ENCODE data around the gene MTAP. TPM values are rescaled to one million over a fixed set of nuclear protein-coding genes. Genes with fewer than 3 reads are reported as not detected.

The MTAP gene
- polyA plus RNA-seq, 3 donors = 36.3 to 48.7 (median 42.6) TPM

GRCh38 chr9:21875893-21876292 lies 73.5 kb downstream of the MTAP start:
- no peak for DNase-seq (ENCODE audit: extremely low read depth in 1 of 11, low read depth in 9 of 11, low spot score in 4 of 11)

DNA sequence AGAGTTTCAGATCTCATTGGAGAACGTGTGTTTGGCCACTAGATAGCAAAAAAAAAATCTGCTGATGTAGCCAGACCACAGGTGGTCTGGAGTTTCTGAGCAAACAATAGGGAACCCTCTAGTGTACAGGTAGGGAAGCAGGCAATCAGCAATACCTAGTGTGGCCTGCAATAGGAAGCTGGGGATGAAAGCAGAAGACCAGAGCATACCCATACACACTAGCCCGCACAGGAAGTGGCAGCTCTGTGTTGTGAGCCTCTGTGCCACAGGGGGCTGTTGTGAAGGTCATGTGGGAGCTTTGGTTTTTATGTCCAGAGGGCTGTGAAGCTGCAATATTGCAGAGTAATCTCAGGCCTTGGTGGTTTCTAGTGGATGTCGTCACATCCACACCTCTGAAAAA lies 81.2 kb downstream of the MTAP start:
- DNase-seq (ENCODE audit: extremely low read depth in 1 of 11, low read depth in 9 of 11, low spot score in 4 of 11) = no peak

GRCh38 chr9:21889673-21890072 lies 87.2 kb downstream of the MTAP start:
- DNase-seq (ENCODE audit: extremely low read depth in 1 of 11, low read depth in 9 of 11, low spot score in 4 of 11) = no peak

DNA sequence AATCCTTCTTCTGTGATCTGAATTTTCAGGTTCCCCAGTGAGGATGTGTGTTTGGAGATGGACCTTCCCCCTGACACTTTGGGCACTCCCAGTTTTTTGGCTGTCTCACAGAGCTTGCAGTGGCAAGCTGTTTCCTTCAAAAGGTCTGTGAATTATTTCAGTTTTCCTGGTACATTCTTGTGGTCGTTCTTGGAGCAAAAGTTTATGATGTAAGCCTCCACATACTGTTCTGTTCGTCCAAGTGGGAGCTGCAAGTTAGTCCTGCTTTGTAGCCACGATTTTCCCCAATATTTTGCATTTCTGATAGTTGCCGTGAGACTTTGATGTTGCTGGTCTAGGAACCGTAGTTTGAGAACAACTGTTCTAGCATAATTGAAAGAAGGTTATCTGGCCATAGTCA lies 88.3 kb downstream of the MTAP start:
- no peak for DNase-seq (ENCODE audit: extremely low read depth in 1 of 11, low read depth in 9 of 11, low spot score in 4 of 11)

DNA sequence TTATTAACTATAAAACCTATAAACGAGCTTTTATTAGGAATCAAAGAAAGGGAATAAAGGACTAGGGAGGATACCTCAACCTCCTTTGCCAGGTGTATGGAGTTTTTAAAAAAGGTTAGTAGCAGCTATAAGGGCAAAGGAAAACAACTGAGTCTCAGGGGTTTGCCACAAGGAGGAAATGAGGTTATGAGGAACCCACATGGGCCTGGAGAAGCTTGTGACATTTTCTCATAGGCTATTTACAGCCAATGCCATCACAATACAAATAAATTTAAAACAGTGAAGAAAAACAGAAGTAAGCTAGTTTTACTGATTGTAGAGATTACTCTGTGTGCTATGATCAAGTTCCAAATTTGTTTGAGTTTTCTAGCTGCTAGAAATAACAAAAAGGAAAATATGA lies 99.1 kb downstream of the MTAP start:
- no peak for DNase-seq (ENCODE audit: extremely low read depth in 1 of 11, low read depth in 9 of 11, low spot score in 4 of 11)

DNA sequence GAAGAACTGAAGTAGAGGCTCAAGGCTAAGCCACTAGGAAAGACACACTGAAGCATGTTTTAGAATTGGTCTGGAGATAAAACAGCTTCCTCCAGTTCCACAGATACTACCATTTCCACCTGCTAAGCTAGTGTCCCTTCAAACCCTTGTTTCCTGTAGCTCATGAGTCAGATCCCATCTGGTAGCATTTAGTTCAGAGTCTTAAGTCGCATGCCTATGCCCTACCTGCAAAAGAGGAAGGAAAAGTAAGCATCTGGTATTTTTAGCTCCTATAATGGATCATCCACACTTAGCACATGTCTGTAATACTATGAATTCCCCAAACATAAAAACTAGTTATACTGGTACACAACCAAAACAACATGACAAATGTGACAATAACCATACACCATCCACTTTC lies 99.7 kb downstream of the MTAP start:
- DNase-seq (ENCODE audit: extremely low read depth in 1 of 11, low read depth in 9 of 11, low spot score in 4 of 11) = no peak

DNA sequence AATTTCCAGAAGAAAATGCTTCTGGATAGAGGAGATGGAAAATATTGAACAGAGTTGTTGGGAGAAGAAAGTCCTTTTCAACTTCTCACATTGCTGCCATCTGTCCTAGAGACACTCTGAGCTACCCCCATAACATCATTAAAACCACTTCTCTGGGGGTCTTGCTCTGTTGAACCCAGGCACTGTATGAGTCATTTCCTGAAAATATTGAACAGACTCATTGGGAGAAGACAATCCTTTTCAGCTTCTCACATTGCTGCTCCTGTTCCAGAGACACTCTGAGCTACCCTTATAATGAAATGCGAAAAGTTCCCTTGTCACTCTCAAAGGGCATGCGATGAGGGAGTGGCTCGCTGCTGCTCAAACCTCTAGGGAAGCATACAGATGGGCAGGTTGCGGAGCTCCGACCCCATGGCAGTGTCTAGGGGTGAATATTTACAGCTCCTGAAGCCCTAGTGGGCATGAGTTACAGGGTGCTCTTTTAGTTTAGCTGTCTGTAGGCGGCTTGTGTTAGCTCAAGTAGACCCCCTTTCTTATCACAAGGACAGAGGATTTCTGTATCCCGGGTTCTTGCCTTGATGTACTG lies 101.0 kb downstream of the MTAP start:
- DNase-seq (ENCODE audit: extremely low read depth in 1 of 11, low read depth in 9 of 11, low spot score in 4 of 11) = no peak

DNA sequence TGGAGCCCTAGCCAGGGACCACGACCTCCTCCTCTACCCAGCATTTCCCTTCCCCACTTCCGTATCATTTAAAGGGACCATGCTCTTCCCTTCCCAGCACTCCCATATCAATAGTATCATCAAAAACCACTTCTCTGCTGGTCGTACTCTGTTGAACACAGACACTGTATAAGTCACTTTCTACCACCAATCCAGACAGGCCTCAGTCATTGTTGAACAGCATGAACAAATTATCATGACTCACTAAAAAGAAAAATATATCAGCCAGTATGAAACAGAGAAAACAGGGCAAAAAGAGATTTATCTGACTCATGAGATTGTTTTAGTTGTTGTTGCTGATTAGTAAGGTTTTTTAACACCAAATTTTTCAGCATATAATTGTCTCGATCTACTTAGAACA lies 101.9 kb downstream of the MTAP start:
- no peak for DNase-seq (ENCODE audit: extremely low read depth in 1 of 11, low read depth in 9 of 11, low spot score in 4 of 11)

- DNase-seq (ENCODE audit: extremely low read depth in 1 of 11, low read depth in 9 of 11, low spot score in 4 of 11) = no peak
These were observed 102.3 kb downstream of the MTAP start for GRCh38 chr9:21904776-21905175.

DNA sequence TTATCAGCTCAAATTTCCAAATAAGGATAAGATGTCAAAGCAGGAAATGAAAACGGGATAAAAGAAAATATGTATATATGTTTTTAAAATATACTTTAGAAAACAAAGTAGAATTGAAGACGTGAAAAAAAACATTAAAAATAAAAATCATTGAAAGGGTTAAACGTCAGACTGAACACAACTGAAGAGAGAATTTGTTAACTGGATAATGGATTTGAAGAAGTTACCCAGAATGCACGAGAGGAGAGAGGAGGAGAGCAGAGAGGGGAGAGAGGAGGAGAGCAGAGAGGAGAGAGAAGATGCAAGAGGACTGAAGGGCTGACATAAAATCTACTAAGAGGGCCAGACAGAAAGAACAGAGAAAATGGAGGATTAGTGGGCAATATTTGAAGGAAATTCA lies 103.8 kb downstream of the MTAP start:
- no peak for DNase-seq (ENCODE audit: extremely low read depth in 1 of 11, low read depth in 9 of 11, low spot score in 4 of 11)

DNA sequence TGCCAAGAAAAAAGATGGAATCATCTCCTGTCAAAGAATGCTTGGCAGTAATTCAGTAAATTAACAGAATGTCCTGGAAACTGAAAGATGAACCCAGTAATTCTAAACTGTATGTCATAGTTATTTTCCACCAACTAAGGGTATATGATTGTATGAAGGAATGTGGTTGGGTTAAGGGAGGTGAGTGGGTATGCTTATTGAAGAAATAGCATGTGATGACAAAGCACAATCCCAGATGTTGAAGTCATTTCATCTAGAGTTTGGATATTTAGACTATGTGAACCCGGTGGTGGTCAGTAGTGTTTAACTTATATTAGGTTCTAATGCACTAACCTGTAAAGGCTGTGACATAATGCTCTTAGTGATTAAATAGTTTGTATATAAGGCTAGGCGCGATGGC lies 104.4 kb downstream of the MTAP start:
- DNase-seq (ENCODE audit: extremely low read depth in 1 of 11, low read depth in 9 of 11, low spot score in 4 of 11) = no peak

GRCh38 chr9:21919377-21920362 lies 117.2 kb downstream of the MTAP start:
- peak in 1 of 11 donors; percentile 2 for DNase-seq (ENCODE audit: extremely low read depth in 1 of 11, low read depth in 9 of 11, low spot score in 4 of 11)

DNA sequence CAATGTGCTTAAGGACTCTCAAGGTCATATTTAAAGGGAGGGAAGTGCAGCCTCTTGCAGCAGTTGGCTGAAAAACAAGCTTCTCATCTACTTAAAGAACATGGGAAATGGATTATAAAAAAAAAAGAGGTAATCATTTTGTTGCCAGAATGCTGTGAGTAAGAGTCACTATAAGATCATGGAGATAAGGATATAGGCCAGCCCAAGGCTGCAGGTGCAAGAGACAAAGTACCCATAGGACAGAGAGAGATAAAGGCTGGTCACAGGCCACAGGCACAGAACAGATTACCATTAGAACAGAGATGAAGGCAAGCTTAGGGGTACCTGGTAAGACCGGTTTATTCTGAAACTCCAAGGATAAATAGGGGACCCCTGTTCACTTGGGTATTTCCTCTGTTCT lies 121.3 kb downstream of the MTAP start:
- DNase-seq (ENCODE audit: extremely low read depth in 1 of 11, low read depth in 9 of 11, low spot score in 4 of 11) = no peak

DNA sequence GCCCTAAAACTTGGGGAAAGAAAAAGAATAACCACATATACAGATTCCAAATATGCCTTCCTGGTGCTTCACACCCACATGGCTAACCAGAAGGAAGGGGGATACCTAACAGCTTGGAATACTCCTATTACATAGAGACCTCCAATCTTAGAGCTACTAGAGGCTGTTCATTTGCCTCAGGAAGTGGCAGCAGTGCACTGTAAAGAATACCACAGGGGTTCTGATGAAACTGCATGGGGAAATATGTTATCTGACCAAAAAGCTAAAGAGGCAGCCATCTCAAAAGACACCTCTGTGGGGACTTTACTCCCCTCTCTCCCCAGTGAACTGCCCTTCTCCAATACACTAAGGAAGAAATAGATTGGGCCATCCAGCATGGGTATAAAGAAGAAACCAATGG lies 125.3 kb downstream of the MTAP start:
- DNase-seq (ENCODE audit: extremely low read depth in 1 of 11, low read depth in 9 of 11, low spot score in 4 of 11) = no peak

DNA sequence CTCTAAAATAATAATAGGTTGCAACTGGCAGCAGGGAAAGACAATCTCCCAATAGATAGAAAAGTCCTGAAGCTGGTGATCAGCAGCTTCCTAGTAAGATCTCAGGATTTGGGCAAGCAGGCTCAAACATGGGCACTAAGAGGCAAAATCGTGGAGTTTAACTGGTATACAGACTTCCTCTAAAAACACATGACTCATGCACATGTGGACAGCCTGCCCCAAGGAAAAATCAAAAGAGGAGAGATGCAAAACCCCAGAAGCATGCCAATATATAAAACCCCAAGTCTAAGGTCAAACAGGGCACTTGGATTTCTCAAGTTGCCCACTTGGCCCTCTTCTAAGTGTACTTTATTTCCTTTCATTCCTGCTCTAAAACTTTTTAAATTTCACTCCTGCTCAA lies 129.0 kb downstream of the MTAP start:
- DNase-seq (ENCODE audit: extremely low read depth in 1 of 11, low read depth in 9 of 11, low spot score in 4 of 11) = no peak

- DNase-seq (ENCODE audit: extremely low read depth in 1 of 11, low read depth in 9 of 11, low spot score in 4 of 11) = no peak
These were observed 130.8 kb downstream of the MTAP start for GRCh38 chr9:21933281-21933680.

DNA sequence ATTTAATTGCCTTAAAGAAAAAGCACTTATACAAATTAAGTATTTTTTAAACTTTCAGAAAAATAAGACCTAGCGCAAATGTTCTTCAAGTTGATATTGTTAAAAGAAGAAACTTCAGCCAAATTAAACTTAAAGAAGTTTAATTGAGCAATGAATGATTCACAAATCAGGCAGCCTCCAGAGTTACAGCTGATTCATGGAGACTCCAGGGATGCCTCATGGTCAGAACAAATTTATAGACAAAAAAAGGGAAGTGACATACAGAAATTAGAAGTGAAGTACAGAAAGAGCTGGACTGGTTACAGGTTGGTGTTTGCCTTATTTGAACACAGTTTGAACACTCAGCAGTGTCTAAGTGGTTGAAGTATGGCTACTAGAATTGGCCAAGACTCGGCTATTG lies 131.4 kb downstream of the MTAP start:
- no peak for DNase-seq (ENCODE audit: extremely low read depth in 1 of 11, low read depth in 9 of 11, low spot score in 4 of 11)

GRCh38 chr9:21935631-21936030 lies 133.2 kb downstream of the MTAP start:
- no peak for DNase-seq (ENCODE audit: extremely low read depth in 1 of 11, low read depth in 9 of 11, low spot score in 4 of 11)

- DNase-seq (ENCODE audit: extremely low read depth in 1 of 11, low read depth in 9 of 11, low spot score in 4 of 11) = no peak
These were observed 133.7 kb downstream of the MTAP start for GRCh38 chr9:21936161-21936560.

- no peak for DNase-seq (ENCODE audit: extremely low read depth in 1 of 11, low read depth in 9 of 11, low spot score in 4 of 11)
These were observed 139.0 kb downstream of the MTAP start for GRCh38 chr9:21941337-21941995.
